PC-9 (cell line): ENCODE results near the gene IRAG1. TPM values are rescaled to one million over a fixed set of nuclear protein-coding genes. Genes with fewer than 3 reads are reported as not detected.
"Not testable (repeated sequence)": the region's sequence is repeated elsewhere in the genome, so short reads cannot be mapped to it uniquely, and the experiment has no call there.

Experiments
- BruUV-seq: library from RNA; stranded (reverse); fragments of 400-500 nt; replicated peaks from 2 replicates; lab custom pipeline; 2021; lab: Mats Ljungman, UMichigan
- CTCF ChIA-PET: fragments of 300-600 bp; sonication (Branson Sonifier 250); formaldehyde crosslinking; loops from one replicate; lab custom pipeline; 2022; ENCODE audit warnings: antibody characterized with exemption; lab: Charles Lee
- POLR2A ChIA-PET: fragments of 300-600 bp; sonication (Branson Sonifier 250); formaldehyde crosslinking; loops from one replicate; lab custom pipeline; 2022; ENCODE audit warnings: antibody characterized with exemption; ENCODE audit not compliant: unreplicated experiment; lab: Charles Lee
- DNase-seq, 2 experiments: peaks; one replicate each; pipeline versions ENCODE4 v3.0.0 to v3.0.0-alpha.2; 2015 to 2022; ENCODE audit warnings: mixed read lengths in 1 of 2
- H2AFZ ChIP-seq: fragments of 200-600 bp; sonication (generic); 2 replicates; pipeline ENCODE4 v1.8.1; 2017; ENCODE audit warnings: antibody characterized with exemption
- H3F3A ChIP-seq: fragments of 200-600 bp; sonication (generic); 2 replicates; pipeline ENCODE4 v1.8.1; 2017; ENCODE audit warnings: antibody characterized with exemption, mild to moderate bottlenecking, low read depth; ENCODE audit not compliant: insufficient read depth
- H3K27ac ChIP-seq: fragments of 200-600 bp; sonication (generic); 2 replicates; pipeline ENCODE4 v1.6.1; 2016; ENCODE audit warnings: mixed run types
- H3K27me3 ChIP-seq: fragments of 200-600 bp; sonication (generic); 2 replicates; pipeline ENCODE4 v1.6.1; 2016; ENCODE audit warnings: low read depth, mixed run types; ENCODE audit not compliant: insufficient read depth
- H3K36me3 ChIP-seq: fragments of 200-600 bp; sonication (generic); 2 replicates; pipeline ENCODE4 v1.6.1; 2016; ENCODE audit warnings: low read depth, mixed run types
- H3K4me1 ChIP-seq: fragments of 200-600 bp; sonication (generic); replicated peaks from 2 replicates; pipeline ENCODE4 v1.6.1; 2016; ENCODE audit warnings: mixed run types; ENCODE audit not compliant: insufficient read depth
- H3K4me2 ChIP-seq: fragments of 200-600 bp; sonication (generic); 2 replicates; pipeline ENCODE4 v1.6.1; 2017; ENCODE audit warnings: mixed run types
- H3K4me3 ChIP-seq: fragments of 200-600 bp; sonication (generic); 2 replicates; pipeline ENCODE4 v1.6.1; 2016; ENCODE audit warnings: mixed run types
- H3K79me2 ChIP-seq: fragments of 200-600 bp; sonication (generic); 2 replicates; pipeline ENCODE4 v1.6.1; 2017; ENCODE audit warnings: low read depth, mixed run types
- H3K9me2 ChIP-seq: fragments of 200-600 bp; sonication (generic); 2 replicates; pipeline ENCODE4 v1.8.1; 2017; ENCODE audit warnings: mild to moderate bottlenecking; ENCODE audit not compliant: insufficient read depth
- H3K9me3 ChIP-seq: fragments of 200-600 bp; sonication (generic); 2 replicates; pipeline ENCODE4 v1.8.1; 2016; ENCODE audit warnings: low read depth; ENCODE audit not compliant: insufficient read depth
- H4K20me1 ChIP-seq: fragments of 200-600 bp; sonication (generic); 2 replicates; pipeline ENCODE4 v1.8.1; 2017; ENCODE audit not compliant: insufficient read depth
- CTCF ChIP-seq: fragments of 200-600 bp; sonication (generic); conservative IDR thresholded peaks from 2 replicates; pipeline ENCODE4 v1.6.1; 2017; ENCODE audit warnings: mixed run types, antibody characterized with exemption, mild to moderate bottlenecking, moderate library complexity
- EZH2 ChIP-seq: fragments of 200-600 bp; sonication (generic); IDR thresholded peaks from 2 replicates; pipeline ENCODE4 v1.8.0; 2017; ENCODE audit warnings: antibody characterized with exemption, low read depth
- intact Hi-C: fragments of 100-400 bp; cut with micrococcal nuclease; formaldehyde crosslinking; loops from one replicate; pipeline ENCODE4 v1.10.0; 2022; ENCODE audit not compliant: unreplicated experiment
- total RNA-seq: library from RNA; stranded (reverse); gene quantifications from 2 replicates; pipeline ENCODE4 v1.2.3, GENCODE V29; 2021

IRAG1 gene
- total RNA-seq, 1 experiment from 2014 or later, result 1.3 TPM

- H3K4me3 ChIP-seq, result no peak overlapping the region
- no peak for TF ChIP-seq EZH2
- no peak for TF ChIP-seq CTCF
- H3F3A ChIP-seq, result no peaks in the 10 kb centered on the region
- CTCF ChIA-PET, result no interaction called here
- DNase-seq, result no peak
- H3K4me1 ChIP-seq, result no peaks in the 10 kb centered on the region
- no peaks in the 10 kb centered on the region for H3K27me3 ChIP-seq
- intact Hi-C loops, result no loop called here
- H2AFZ ChIP-seq, result no peak overlapping the region
- H3K9me3 ChIP-seq, result no peaks in the 10 kb centered on the region
- H3K4me2 ChIP-seq, result no peak overlapping the region
- H4K20me1 ChIP-seq, result no peaks in the 10 kb centered on the region
- H3K9me2 ChIP-seq, result no peaks in the 10 kb centered on the region
- no peaks in the 10 kb centered on the region for H3K36me3 ChIP-seq
- no TSS peak for BruUV-seq
- no peak overlapping the region for H3K27ac ChIP-seq
- POLR2A ChIA-PET, result no interaction called here
- no peaks in the 10 kb centered on the region for H3K79me2 ChIP-seq
Observed at GRCh38 chr11:10686311-10686710, 7.2 kb downstream of the IRAG1 start.

GRCh38 chr11:10683429-10683828 lies 10.1 kb downstream of the IRAG1 start:
- CTCF ChIA-PET, result no interaction called here
- H3K27me3 ChIP-seq, result no peaks in the 10 kb centered on the region
- POLR2A ChIA-PET, result interaction anchor here (0.6 kb wide), 1 partner anchor 1506 kb away, joined by 3 read pairs; no protein-coding TSS in a partner anchor

GRCh38 chr11:10680956-10681487 lies 12.5 kb downstream of the IRAG1 start:
- Histone ChIP-seq H4K20me1 (no peaks in the 10 kb centered on the region), H3K4me2 (no peak overlapping the region), H3K79me2 (no peaks in the 10 kb centered on the region), H3K27ac (no peak overlapping the region), H3K4me1 (no peaks in the 10 kb centered on the region), H3K27me3 (no peaks in the 10 kb centered on the region), H3K9me2 (no peaks in the 10 kb centered on the region), H3K36me3 (no peaks in the 10 kb centered on the region), H3F3A (no peaks in the 10 kb centered on the region), H2AFZ (no peak overlapping the region), H3K9me3 (no peaks in the 10 kb centered on the region), H3K4me3 (no peak overlapping the region)
- ChIA-PET POLR2A (no interaction called here), CTCF (no interaction called here)
- TF ChIP-seq EZH2 (no peak), CTCF (no peak)
- intact Hi-C loops, result no loop called here
- no peak for DNase-seq
- BruUV-seq, result no TSS peak

More at GRCh38 chr11:10683429-10683828, 10.1 kb downstream of the IRAG1 start:
- TF ChIP-seq EZH2 (no peak), CTCF (no peak)
- Histone ChIP-seq H3K9me2 (no peaks in the 10 kb centered on the region), H3K79me2 (no peaks in the 10 kb centered on the region), H3F3A (no peaks in the 10 kb centered on the region), H3K36me3 (no peaks in the 10 kb centered on the region), H2AFZ (no peak overlapping the region), H3K4me3 (no peak overlapping the region), H3K4me1 (no peaks in the 10 kb centered on the region), H3K9me3 (no peaks in the 10 kb centered on the region), H3K4me2 (no peak overlapping the region), H3K27ac (no peak overlapping the region), H4K20me1 (no peaks in the 10 kb centered on the region)
- DNase-seq, result no peak
- intact Hi-C loops, result no loop called here
- BruUV-seq, result no TSS peak

GRCh38 chr11:10680279-10680678 lies 13.3 kb downstream of the IRAG1 start:
- H3K36me3 ChIP-seq, H3K9me2 ChIP-seq, H4K20me1 ChIP-seq, H3K9me3 ChIP-seq, POLR2A ChIA-PET, H3K79me2 ChIP-seq, H3K4me2 ChIP-seq, DNase-seq, H3K4me1 ChIP-seq, CTCF ChIA-PET, BruUV-seq, H3K4me3 ChIP-seq, H2AFZ ChIP-seq, H3K27me3 ChIP-seq, intact Hi-C loops, H3K27ac ChIP-seq, H3F3A ChIP-seq: not testable (repeated sequence)
